Measurements from ENCODE around the gene ABCA13.
A peak's percentile ranks its signal among the peaks of the same experiment; 100 is the strongest.

DNA sequence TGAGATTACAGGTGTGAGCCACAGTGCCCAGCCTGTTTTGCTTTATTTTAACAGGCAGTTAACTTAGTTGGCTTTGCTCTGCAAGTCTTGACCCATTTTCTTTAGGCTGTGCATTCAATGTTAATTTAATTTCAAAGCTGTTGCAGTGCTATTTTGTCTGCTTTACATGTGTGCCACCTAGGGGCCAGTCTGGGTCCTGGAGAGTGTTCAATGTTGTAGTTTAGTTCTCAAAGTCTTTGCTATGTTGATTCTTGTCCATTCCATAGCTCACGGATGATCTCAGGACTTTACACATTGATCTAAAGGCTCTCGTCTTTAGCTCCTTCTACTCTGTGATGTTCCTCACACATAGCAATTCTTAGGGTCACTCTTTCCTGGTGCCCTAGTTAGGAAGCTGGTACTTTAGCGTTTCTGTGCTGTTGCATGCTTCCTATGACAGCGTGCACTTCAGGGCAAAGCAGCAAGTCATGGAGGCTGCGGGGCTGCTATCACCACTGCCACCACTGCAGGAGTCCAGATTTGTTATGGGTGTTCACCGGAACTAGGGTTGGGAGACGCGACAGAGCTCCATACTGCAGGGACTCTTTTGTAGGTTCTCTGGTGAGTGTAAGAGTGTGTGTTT, 16.4 kb upstream of the ABCA13 start:
- TF ChIP-seq, protein P1, sequence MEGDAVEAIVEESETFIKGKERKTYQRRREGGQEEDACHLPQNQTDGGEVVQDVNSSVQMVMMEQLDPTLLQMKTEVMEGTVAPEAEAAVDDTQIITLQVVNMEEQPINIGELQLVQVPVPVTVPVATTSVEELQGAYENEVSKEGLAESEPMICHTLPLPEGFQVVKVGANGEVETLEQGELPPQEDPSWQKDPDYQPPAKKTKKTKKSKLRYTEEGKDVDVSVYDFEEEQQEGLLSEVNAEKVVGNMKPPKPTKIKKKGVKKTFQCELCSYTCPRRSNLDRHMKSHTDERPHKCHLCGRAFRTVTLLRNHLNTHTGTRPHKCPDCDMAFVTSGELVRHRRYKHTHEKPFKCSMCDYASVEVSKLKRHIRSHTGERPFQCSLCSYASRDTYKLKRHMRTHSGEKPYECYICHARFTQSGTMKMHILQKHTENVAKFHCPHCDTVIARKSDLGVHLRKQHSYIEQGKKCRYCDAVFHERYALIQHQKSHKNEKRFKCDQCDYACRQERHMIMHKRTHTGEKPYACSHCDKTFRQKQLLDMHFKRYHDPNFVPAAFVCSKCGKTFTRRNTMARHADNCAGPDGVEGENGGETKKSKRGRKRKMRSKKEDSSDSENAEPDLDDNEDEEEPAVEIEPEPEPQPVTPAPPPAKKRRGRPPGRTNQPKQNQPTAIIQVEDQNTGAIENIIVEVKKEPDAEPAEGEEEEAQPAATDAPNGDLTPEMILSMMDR (IDR thresholded peaks at IDR 0.05; ENCODE audit: extremely low read depth in 1 of 2, insufficient read depth in 1 of 2, low read depth in 1 of 2, low read length in 2 of 2) = peak; percentile 53 to 66
- TF ChIP-seq EZH2 (IDR thresholded peaks at IDR 0.05; ENCODE audit: borderline replicate concordance, low read depth, low read length, severe bottlenecking) (no peak), POLR2A (IDR thresholded peaks at IDR 0.05; ENCODE audit: low read depth, low read length) (no peak), JUN (IDR thresholded peaks at IDR 0.05; ENCODE audit: borderline replicate concordance, insufficient read depth, insufficient read length, low read depth) (no peak)
- TF ChIP-seq, protein P2, sequence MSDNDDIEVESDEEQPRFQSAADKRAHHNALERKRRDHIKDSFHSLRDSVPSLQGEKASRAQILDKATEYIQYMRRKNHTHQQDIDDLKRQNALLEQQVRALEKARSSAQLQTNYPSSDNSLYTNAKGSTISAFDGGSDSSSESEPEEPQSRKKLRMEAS (IDR thresholded peaks at IDR 0.05; ENCODE audit: insufficient read depth, insufficient read length) = no peak
